GM19455 (cell line): Measurements from ENCODE around the gene KRT78.

Experiments used
- ATAC-seq: cut with Tn5 transposase; IDR thresholded peaks from one replicate; pipeline ENCODE4 v1.9.1; 2021; ENCODE audit not compliant: unreplicated experiment

KRT78 gene

DNA sequence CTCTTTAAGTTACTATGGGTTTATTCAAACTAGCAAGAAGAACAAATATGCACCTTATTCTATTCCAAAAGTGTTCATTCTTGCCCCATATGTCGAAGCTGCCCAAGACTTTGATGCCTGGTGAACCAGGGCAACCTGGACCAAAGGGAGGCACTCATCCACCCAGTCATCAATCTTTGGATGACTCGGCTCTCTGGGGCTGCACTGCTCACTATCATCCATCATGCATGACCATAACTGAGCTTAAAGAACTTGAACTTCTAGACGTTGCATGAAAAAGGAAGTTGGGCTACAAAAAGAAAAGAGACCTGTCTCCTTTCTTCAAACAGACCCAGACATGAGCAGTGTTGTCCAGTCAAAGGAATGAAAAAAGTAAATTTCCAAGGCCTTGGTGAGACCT is 36.0 kb downstream of the KRT78 start:
- no peak for ATAC-seq

DNA sequence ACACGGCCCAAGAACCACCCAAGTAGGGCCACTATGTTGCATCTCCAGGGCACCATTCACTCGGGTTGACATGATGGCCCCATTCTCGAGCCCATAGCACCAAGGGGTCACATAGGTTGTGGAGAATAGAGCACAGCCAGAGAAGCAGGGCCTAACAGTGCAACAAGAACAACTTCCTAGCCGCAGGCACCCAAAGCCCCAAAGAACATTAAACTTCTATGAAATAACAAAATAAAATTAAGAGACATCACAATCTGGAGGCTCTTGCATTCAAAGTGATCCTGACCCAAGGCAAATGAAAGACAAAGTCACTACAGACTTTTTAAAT is 36.8 kb downstream of the KRT78 start:
- no peak for ATAC-seq

DNA sequence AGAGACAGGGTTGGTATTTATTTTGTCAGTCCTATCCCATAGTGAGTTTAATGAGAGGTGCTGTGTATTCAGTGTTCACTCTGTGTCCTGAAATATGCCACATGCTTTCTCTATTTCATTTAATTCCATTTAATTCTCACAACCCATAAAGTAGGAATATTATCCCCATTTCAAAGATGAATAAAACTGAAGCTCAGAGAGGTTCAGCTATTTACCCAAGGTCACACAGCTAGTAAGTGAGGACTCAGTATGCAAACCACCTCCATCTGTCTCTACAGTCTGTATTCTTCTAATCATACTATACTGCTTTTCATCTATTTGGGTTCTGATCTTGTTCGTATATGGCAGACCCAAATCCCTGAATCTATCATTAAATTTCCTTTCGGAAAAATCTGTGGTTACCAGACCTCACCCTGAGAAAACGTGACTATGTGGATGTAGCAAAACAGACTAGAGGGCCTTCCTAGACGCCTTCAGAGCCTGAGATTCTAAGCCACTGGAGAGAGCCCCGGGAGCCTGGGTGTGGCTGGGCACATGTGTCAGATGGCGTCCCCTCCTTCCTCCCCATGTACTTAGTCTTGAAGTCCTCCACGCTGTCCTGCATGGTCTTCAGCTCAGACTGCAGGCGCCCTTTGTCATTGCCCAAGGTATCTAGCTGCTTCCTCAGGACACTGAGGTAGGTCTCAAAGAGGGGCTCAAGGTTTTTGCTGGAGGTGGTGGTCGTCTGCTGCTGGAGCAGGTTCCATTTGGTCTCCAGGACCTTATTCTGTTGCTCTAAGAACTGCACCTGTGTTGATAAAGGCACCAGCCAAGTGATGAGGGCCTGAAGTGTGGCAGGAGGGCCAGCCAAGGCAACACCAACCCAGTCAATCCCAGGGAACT is 37.4 kb downstream of the KRT78 start:
- no peak for ATAC-seq

DNA sequence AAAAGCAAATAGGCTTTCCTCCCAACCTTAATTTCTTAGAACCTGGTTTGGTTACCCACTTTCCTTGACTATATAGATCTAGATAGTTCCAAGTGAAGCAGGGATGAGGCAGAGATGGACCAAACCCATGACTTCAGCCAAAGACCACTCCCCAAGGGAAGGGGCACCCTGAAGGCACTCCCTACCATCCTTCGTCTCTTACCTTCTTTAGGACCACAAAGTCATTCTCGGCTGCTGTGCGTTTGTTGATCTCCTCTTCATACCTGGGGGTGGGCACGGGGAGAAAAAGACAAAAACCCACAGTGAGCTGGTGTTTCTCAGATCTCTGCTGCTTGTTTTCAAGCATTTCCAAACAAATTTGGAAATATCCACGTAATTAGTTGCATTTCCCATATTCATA is 38.2 kb downstream of the KRT78 start:
- ATAC-seq: no peak

DNA sequence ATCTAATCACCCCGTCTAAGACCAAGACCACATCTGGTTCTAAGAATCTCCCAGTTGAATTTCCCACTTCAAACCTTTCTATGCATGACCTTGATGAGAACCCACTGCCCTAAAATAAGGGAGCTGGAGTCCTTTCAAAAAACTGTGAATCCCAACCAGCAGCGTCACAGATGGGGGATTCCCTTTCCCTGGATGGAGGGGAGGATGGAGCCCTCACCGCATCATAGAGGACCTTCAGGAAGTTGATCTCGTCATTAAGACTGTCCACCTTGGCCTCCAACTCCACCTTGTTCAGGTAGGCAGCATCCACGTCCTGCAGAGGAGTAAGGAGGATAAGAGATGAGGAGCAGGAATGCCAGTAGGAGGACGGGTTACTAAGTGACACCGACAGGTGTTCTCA is 39.6 kb downstream of the KRT78 start:
- no peak for ATAC-seq

DNA sequence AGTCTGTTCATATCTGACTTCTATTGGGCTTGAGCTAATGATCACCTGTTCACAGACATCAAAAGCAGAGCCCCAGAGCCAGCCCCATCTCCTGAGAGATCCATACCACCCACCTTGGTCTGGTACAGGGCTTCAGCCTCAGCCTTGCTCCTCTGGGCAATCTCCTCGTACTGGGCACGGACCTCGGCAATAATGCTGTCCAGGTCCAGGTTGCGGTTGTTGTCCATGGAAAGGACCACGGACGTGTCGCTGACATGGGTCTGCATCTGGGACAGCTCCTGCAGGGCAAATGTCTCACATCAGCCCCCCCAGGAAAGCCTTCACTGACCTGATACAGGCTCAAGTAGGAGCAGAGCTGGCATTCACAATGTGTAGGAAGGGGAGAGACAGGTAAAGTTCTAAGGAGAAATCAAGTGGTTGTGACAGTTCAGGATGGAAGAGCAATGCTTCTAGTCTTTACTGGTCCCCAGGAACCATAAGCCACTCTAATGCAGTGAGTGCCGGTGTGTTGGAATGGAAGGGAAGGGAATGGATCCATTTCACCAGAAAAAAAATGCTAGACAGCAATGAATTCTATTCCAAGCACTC is 40.1 kb downstream of the KRT78 start:
- no peak for ATAC-seq

DNA sequence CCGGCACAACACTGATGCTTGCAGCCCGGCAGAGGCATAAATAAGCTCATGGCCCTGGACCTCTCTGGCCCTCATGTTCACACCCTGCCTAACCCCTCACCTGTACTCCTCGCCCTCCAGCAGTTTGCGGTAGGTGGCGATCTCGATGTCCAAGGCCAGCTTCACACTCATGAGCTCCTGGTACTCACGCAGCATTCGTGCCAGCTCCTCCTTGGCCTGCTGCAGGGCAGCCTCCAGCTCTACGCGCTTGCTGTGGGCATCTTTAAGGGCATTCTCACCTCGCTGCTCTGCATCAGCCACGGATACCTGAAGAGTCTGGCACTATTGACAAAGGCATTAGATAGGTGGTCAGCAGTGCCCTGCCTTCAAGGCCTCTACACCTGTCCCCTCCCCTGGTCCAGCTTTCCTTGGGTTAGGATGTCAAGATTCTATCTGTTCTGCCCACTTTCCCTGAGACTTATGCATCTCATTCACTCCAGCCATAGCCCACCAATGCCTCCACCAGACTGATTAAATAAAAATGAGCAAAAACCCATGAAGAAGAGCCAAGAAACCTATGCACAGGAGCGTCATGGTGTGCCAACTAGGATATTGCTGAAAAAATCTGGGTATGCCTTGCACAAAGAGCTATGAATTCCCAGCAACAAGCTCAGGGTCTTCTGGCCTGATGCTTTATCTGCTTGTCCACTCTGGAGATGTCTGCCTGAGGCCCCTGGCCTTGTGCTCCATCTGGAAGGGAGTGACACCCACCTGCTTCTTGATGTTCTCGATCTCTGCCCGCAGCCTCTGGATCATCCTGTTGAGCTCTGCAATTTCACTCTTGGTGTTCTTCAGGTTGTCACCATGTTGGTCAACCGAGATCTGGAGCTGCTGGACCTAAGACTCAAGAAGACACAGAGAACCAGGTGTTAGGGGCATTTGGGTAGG is 41.0 kb downstream of the KRT78 start:
- no peak for ATAC-seq

DNA sequence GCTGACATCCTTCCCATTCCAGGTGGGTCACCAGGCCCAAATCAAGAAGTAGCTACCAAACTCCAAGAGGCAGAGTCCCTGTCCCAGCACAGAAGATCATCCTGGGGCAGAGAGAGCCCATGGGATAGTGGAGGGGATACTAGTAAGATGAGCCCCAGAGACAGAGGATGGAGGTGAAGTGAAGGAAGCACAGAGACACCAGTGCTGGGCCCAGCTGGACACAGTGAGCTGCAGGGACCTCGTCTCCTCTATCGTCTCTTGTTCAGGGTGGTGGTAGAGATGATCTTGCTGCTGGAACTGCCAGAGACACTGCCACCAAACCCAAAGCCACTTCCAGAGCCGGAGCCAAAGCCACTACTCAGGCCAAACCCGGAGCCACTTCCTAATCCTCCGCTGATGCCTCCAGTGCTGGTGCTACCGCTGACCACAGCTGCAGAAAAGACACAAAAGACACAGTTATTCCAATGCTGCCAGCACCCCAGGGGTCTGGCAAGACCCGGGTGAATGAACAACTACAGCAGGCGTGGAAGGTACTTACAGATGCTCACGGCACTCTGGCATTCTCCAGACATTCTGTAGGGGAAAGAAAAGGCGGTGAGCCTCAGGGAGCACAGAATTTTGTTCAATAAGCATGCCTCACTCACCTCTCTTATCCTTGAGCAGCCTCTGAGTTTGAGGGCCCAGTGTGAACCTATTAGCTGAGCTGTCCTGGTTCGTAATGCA is 41.8 kb downstream of the KRT78 start:
- no peak for ATAC-seq

DNA sequence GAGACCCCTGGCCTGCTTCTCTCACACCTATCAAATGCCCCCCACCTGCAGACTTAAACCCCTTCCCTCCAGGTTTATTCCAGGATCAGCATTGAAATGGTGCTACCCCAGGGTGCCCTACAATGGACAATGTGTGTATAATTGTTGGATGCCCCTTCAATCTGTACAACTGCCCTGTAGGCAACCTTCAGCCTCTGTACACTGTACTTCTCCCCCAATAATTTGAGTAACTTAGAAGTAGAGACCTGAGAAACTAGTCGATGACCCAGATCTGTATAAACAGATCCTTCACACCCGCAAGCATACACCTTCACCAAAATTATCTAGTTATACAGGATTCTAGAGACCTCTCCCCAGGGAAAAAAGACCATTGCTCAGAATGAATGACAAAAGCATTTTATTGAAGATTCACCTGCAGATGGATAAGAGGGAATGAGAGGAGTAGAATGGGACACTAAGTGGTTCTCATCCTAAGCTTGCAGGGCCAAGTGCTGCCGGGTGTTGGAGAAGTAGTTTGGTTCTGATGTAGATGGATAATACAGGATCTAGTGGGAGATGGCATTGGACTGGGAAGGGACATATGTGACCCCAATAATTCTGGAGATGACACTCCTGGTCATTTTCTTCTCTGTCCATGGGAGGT is 42.5 kb downstream of the KRT78 start:
- ATAC-seq: no peak

DNA sequence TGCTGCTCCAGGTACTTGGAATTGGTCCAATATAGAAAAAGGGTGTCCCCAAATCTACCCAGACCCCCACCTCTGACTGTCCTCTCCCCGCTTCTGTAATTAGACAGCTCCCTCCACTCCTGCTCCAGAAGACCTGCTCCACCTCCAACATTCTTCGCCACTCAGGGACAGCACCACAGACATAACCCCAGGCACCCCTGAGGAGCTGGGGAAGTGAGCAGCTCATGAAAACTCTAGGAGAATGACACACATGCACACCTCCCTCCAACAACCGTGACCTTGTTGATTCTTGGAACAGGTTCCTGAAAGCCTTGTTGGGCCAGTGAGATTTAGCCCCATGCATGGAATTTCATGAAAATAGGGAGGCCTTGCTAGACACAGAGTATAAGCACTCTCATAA is 43.1 kb downstream of the KRT78 start:
- no peak for ATAC-seq

DNA sequence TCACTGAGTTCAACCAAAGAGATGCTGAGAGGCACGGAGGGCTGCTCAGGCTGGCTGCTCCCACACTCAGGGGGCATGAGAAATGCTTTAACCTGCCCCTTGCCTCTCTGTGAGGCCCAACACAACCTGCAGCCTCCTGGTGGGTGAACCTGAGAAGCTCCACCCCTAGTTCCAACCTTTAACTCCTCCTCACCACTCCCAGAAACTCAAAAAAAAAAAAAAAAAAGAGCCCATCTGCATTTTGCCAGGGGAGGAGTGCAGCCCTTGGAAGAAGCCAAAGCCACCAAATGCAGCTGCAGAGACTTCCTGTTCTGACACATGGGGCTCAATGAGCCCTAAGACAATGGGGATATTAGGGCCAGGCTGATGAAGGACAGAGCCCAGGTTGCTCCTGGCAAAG is 43.8 kb downstream of the KRT78 start:
- no peak for ATAC-seq

DNA sequence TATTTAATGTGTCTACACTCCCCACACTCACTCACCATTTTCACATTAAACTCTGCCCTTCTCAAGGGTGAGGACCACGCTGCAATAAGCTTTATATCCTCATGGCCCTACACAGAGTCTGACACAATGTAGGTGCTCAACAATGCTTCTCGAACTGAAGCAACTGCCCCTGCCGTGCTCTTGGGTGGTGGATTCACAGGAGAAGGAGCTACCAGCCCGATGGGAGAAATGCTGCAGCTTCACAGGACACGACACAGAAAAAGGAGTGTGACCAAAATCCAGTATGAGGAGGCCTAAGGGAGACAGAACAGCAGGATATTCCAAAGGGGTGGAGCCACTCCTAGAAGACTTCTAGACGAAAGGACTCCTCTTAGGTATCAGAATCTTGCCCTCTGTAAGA is 46.4 kb downstream of the KRT78 start:
- no peak for ATAC-seq

DNA sequence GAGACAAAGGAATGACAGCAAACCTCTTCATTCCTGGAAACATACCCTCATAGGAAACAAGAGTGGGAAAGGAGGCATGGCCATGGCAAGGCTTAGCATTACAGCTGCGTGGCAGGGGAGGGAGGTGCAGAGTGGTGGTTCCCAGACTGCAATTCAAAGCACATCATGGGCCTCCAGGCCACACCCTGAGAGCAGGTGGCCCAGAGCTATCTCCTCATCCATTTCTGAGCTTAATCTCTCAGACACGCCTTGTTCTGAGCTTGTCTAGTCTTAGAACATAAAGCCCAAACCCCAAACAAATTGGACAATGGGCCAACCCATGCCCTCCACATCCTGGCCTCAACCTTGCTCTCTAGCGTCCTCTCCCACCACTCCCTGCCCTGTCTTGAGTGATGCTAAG is 47.0 kb downstream of the KRT78 start:
- no peak for ATAC-seq

DNA sequence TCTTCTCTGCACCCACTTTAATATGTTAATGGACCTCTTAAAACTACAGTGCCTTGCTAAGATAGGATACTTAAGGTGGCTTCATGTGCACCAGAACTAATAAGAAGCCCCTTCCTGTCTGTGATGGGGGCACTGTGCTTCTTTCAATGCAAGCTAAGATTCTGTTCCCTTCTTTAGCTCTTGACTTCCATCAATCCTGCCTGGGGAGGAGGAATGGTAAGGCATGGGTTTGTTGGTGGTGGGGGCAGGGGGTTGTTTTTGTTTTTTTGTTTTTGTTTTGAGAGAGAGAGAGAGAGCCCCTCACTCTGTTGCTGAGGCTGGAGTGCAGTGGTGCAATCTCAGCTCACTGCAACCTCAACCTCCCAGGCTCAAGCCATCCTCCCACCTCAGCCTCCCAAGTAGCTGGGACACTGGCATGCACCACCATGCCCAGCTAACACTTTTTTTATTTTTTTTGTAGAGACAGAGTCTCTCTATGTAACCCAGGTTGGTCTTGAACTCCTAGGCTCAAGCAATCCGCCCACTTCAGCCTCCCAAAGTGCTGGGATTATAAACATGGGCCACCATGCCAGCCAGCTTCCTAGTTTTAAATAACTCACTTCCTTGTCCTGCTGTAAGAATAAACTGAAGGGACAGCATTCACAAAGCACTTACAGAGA is 48.4 kb downstream of the KRT78 start:
- ATAC-seq: no peak

DNA sequence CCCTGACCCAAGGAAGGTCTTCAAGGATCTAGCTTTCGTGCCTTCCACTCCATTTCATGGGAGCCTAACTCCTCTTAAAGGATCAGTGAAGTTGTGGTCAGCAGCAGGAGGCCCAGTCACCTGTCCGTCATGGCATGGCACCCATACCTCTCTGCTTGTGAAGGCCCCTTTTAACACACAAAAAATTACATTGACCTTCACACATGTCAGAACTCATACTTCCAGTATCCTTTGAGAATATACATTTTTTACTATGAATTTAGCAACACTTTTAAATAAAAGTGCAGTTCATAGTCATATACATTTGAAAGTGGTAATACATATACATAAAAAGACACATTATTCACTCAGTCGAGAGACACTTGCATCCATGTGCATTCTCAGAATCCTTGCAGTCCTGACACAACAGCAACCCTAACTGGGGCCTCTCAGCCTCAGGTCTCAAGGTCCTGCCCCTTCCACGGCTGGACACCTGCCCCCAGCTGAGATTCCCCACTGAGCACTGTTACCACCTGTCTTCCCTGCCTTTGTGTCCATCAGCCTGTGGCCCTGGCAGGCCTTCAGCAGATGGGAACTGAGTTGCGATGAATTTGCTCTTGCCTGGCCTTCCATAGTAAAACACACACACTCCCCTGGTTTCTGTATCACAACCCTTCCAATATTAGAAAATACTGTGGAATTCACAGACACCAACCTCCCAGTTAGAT is 49.1 kb downstream of the KRT78 start:
- no peak for ATAC-seq

DNA sequence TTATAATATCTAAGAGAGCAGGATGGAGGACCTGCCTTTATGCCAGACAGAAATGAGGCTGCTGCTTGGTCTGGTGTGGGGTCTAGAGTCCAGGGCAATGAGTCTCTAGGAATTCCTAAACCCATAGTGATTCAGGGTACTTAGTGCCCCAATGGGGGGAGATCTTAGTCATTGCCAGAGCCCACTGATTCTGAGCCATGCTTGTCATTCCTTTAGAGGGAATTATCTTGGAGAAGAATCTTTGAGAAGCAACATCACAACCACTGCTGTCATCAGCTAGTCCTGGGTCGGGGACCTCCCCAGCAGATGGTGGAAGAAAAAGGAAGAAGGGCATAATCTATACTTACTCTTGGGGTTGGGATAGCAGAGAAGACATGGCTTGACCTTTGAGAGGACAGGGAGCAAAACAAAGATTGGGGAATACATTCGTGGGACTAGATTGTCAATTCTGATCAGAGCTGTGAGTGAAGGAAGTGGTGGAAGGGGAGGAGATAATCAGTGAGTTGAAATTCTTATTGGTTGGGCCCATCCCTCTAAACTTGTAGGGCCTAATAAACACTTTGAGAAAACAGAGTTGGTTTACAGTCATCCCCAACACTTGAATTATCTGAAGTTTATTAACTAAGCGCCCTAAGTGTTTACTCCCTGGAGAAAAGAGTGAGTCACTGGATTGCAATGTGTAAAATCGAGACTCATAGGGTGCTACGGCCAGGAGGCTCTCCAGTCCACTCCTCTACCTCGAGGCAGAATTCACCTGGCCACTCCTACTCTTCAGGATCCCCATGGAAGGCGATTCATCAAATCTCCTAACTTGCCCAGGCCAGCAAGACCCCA is 49.9 kb downstream of the KRT78 start:
- ATAC-seq: no peak

DNA sequence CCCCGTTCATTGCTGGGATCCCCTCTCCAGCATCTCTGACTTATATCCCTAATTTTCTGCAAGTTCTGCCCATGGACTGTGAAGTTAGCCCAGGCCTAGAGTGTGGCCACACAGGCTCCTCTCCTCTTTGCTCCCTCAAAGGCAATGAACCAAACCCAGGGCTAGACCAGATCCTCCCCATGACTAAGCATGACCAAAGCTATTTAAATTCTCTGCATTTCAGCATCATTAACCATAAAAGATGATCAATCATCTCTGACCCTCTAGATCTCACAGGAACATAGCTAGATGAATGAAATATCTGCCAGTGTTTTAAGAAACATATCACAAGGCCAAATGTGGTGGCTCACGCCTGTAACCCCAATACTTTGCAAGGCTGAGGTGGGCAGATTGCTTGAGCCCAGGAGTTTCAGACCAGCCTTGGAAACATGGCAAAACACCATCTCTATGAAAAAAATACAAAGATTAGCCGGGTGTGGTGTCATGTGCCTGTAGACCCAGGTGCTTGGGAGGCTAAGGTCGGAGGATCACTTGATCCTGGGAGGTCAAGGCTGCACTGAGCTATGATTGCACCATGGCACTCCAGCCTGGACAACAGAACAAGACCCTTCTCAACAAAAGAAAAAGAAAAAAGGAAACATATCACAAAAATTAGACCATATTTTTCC is 50.7 kb downstream of the KRT78 start:
- no peak for ATAC-seq

DNA sequence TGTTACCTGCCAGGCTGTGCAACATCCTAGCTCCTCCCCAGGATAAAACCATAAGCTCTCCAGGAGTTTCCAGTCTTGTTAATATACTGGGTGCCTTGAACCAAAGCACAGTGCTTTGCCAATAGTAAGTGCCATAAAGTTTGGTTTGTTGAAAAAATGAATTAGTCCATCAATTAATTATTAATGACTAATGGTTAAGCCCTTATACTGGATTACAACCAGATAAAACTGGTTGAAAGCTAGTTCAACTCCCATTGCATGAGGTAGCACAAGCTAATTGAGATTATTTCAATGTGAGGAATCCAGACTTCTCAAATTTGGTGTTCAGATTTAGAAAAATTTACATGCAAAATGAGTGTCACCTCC is 51.3 kb downstream of the KRT78 start:
- ATAC-seq: no peak
